ENCODE data around the gene VAT1. TPM values are rescaled to one million over a fixed set of nuclear protein-coding genes. Genes with fewer than 3 reads are reported as not detected.
A peak's percentile ranks its signal among the peaks of the same experiment; 100 is the strongest.

Gene VAT1
- polyA plus RNA-seq, 1 experiment = 245 TPM

DNA sequence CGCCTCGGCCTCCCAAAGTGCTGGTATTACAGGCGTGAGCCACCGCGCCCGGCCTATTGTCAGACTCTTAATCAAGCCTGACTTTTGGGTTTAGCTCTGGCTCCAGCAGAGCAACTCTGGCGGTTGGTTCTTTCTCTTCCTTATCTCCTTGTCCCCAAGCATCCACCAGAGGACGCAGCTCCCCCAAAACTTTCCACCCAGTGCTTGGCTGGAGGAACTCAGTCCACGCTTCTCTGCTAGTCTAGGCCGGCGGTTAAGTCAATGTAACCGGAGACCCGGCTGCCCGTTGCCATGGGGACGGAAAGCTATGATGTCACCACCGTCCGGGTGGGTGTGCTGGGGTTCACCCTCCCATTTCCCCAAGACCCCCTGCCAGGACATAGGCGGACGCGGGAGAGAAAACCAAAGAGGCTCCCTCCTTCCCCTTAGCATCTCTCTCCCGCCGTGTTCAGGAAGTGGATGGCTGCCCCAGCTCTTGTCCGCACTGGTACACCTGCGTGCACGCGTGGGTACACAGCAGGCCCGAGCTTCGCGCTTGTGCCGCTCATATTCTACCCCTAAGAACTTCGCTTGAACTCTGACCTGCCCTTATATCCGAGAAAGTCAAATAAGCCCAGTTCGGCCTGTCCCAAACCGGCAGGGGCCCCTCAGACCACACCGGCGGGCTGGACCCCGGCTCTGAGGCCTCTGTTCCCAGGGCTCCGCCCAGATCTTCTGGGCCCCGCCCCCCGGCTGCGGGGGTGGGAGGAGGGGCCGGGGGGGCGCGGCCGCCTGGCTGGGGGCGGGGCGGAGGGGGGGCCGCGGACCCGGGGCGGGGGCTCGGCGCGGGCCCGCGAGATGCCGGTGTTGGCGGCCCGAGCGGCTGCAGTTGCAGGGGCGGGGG lies 2.5 kb upstream of the VAT1 start, which contains the start of gene RND2:
Gene RND2 (plus strand): TSS at position 825 of the 883 bp plus-strand sequence. CDS start 117 bp downstream, outside the sequence.
- Histone ChIP-seq H3K36me3 (ENCODE audit: control insufficient read depth, insufficient read depth, low read length) (no peaks in the 10 kb centered on the region), H3K4me3 (ENCODE audit: low read depth, low read length) (peak within 1 kb of the TSS; percentile 50), H3K27me3 (ENCODE audit: control insufficient read depth, insufficient read depth, low read length) (peaks cover 2% of the 10 kb centered on the region; the same call in 1 of the 2 replicates)
- DNase-seq (ENCODE audit: low read depth) = peak; percentile 72
- ChIA-PET POLR2A (interaction anchor here (0.8 kb wide), 3 partner anchors 100 to 343 kb away, joined by 3 read pairs; partner anchors contain the start of gene BRCA1), CTCF (interaction anchor here (0.6 to 1.9 kb wide), 25 partner anchors 9 to 332 kb away, joined by 3 to 12 read pairs (median 5); partner anchors contain the start of genes BRCA1 and TMEM106A)
- TF ChIP-seq, protein P1, sequence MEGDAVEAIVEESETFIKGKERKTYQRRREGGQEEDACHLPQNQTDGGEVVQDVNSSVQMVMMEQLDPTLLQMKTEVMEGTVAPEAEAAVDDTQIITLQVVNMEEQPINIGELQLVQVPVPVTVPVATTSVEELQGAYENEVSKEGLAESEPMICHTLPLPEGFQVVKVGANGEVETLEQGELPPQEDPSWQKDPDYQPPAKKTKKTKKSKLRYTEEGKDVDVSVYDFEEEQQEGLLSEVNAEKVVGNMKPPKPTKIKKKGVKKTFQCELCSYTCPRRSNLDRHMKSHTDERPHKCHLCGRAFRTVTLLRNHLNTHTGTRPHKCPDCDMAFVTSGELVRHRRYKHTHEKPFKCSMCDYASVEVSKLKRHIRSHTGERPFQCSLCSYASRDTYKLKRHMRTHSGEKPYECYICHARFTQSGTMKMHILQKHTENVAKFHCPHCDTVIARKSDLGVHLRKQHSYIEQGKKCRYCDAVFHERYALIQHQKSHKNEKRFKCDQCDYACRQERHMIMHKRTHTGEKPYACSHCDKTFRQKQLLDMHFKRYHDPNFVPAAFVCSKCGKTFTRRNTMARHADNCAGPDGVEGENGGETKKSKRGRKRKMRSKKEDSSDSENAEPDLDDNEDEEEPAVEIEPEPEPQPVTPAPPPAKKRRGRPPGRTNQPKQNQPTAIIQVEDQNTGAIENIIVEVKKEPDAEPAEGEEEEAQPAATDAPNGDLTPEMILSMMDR (IDR thresholded peaks at IDR 0.05; ENCODE audit: insufficient read depth, low read depth, low read length) = peak; percentile 90

DNA sequence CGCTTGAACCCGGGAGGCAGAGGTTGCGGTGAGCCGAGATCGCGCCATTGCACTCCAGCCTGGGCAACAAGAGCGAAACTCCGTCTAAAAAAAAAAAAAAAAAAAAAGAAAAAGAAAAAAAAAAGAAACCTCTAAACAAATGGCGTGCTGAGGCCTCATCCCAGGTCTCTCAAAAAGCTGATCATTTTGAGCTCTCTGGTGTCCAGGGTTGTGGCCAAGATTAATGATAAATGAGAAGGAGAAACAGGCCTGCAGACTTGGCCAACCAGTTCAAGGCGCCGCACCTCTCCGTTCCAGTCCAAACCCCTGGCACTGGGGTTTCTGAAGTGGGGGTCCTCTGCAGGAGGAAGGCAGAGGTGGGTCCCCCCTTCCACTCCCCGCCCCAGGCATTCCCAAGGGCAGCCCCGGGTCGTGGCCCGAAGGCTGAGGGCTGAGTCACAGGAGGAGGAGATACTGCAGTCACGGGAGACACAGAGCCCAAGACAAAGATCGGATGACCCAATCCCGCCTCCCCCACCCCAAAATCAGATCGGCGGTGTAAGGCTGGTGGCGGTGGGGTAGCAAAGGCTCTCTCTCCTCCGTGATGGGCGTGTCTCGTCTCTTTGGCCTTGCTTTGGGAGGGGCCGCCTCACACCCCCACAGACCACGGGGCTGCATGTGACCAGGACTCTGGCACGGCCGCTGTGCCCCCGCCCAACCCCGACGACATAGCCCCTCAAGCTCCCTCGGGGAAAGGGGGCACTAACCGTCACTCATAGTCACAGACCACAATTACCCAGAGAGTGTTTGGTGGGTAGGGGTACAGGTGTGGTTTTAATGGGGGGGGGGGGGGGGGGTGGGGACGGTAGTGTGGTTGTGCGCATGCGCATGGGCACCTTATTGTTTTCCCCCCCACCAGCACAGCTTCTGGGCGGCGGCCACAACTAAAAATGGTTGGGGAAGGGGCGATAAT lies 1.1 kb downstream of the VAT1 start:
- POLR2A ChIA-PET = no interaction called here
- H3K27me3 ChIP-seq (ENCODE audit: control insufficient read depth, insufficient read depth, low read length) = peaks cover 2% of the 10 kb centered on the region; the same call in 1 of the 2 replicates
- peak overlapping the region; percentile 100 for H3K4me3 ChIP-seq (ENCODE audit: low read depth, low read length)
- TF ChIP-seq, protein P1 (IDR thresholded peaks at IDR 0.05; ENCODE audit: insufficient read depth, low read depth, low read length) = no peak
- peaks cover 14% of the 10 kb centered on the region for H3K36me3 ChIP-seq (ENCODE audit: control insufficient read depth, insufficient read depth, low read length)
- no peak for DNase-seq (ENCODE audit: low read depth)
- CTCF ChIA-PET = interaction anchor here (0.6 to 1.0 kb wide), 3 partner anchors 19 to 402 kb away, joined by 3 read pairs; no protein-coding TSS in a partner anchor

DNA sequence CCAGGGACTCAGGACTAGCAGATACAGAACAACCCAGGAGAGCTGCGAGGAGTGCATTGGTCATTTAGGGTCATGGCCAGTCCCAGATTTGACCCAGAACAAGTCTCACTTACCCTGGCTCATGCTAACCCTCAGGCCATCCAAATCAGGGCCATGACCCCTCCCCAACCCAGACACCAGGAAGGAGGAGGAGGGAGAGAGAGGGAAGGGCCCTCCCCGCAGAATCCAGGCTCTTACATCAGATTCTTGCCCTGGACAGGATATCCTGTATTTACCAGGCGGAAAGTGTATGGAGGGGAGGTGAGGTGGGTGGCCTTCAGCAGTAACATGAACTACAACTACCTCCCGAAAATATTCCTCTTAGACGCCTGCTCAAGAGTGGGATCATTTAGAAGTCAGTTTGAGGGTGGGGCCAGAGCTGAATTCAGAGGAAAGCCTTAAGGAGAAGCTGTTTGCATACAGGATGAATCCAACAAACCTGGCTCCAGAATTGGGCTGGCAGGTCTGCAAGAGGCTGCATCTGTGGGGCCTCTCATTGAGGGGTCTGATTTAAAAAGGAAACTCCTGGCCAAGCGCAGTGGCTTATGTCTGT lies 2.1 kb downstream of the VAT1 start:
- ChIA-PET POLR2A (no interaction called here), CTCF (interaction anchor here (0.9 to 1.0 kb wide), 2 partner anchors 18 to 177 kb away, joined by 3 read pairs; no protein-coding TSS in a partner anchor)
- no peak for DNase-seq (ENCODE audit: low read depth)
- peaks cover 2% of the 10 kb centered on the region; the same call in 1 of the 2 replicates for H3K27me3 ChIP-seq (ENCODE audit: control insufficient read depth, insufficient read depth, low read length)
- H3K36me3 ChIP-seq (ENCODE audit: control insufficient read depth, insufficient read depth, low read length) = peaks cover 19% of the 10 kb centered on the region
- TF ChIP-seq, protein P1 (IDR thresholded peaks at IDR 0.05; ENCODE audit: insufficient read depth, low read depth, low read length) = no peak
- no peak overlapping the region for H3K4me3 ChIP-seq (ENCODE audit: low read depth, low read length)

GRCh38 chr17:43019418-43019817 lies 2.8 kb downstream of the VAT1 start:
- POLR2A ChIA-PET = no interaction called here
- CTCF ChIA-PET = interaction anchor here (1.0 kb wide), 1 partner anchor 9 kb away, joined by 4 read pairs; no protein-coding TSS in a partner anchor
- DNase-seq (ENCODE audit: low read depth) = no peak
- TF ChIP-seq, protein P1 (IDR thresholded peaks at IDR 0.05; ENCODE audit: insufficient read depth, low read depth, low read length) = no peak
- Histone ChIP-seq H3K27me3 (ENCODE audit: control insufficient read depth, insufficient read depth, low read length) (no peaks in the 10 kb centered on the region), H3K36me3 (ENCODE audit: control insufficient read depth, insufficient read depth, low read length) (peaks cover 22% of the 10 kb centered on the region), H3K4me3 (ENCODE audit: low read depth, low read length) (no peak overlapping the region)
